Measurements from ENCODE around the gene FZD10. TPM values are rescaled to one million over a fixed set of nuclear protein-coding genes. Genes with fewer than 3 reads are reported as not detected.

Gene FZD10
- total RNA-seq, 2 experiments from 2014 or later, result not detected

GRCh38 chr12:130133851-130134562 is 28.3 kb upstream of the FZD10 start:
- Histone ChIP-seq H3K9me3 (ENCODE audit: control insufficient read depth in 1 of 2, insufficient read depth in 1 of 2, low read length in 2 of 2) (peaks cover 0 to 42% of the 10 kb centered on the region in 2 experiments), H3K4me3 (ENCODE audit: low read length) (no peak overlapping the region), H3K27ac (ENCODE audit: low read depth in 1 of 2, low read length in 2 of 2) (no peak overlapping the region), H3K27me3 (ENCODE audit: control insufficient read depth in 1 of 2, insufficient read depth in 2 of 2, low read length in 2 of 2) (no peaks in the 10 kb centered on the region), H3K36me3 (ENCODE audit: insufficient read depth, low read length) (no peaks in the 10 kb centered on the region), H3K4me1 (ENCODE audit: insufficient read depth, low read length) (no peaks in the 10 kb centered on the region)
- Mint-ChIP-seq H3K27ac (no peak overlapping the region), H3K4me1 (ENCODE audit: low read depth) (peaks cover 5% of the 10 kb centered on the region), H3K9me3 (no peaks in the 10 kb centered on the region), H3K27me3 (peaks cover 9% of the 10 kb centered on the region), H3K4me3 (no peak overlapping the region), H3K36me3 (ENCODE audit: low read depth) (no peaks in the 10 kb centered on the region)
- CTCF ChIA-PET, result no interaction called here
- ATAC-seq (ENCODE audit: poor library complexity) (no peak), DNase-seq (no peak)
- intact Hi-C loops (cut with DNase I, micrococcal nuclease), result no loop called here
- POLR2A ChIA-PET, result no interaction called here
- TF ChIP-seq CTCF (IDR thresholded peaks at IDR 0.05), result no peak

GRCh38 chr12:130134563-130134915 is 27.7 kb upstream of the FZD10 start:
- Mint-ChIP-seq H3K9me3 (no peaks in the 10 kb centered on the region), H3K36me3 (ENCODE audit: low read depth) (no peaks in the 10 kb centered on the region), H3K27me3 (peaks cover 9% of the 10 kb centered on the region), H3K4me3 (no peak overlapping the region), H3K4me1 (ENCODE audit: low read depth) (peaks cover 5% of the 10 kb centered on the region), H3K27ac (no peak overlapping the region)
- intact Hi-C loops (cut with DNase I, micrococcal nuclease), result no loop called here
- ChIA-PET CTCF (no interaction called here), POLR2A (no interaction called here)
- H3K4me3 ChIP-seq (ENCODE audit: low read length), result no peak overlapping the region
- peaks cover 0 to 37% of the 10 kb centered on the region in 2 experiments for H3K9me3 ChIP-seq (ENCODE audit: control insufficient read depth in 1 of 2, insufficient read depth in 1 of 2, low read length in 2 of 2)
- no peak overlapping the region for H3K27ac ChIP-seq (ENCODE audit: low read depth in 1 of 2, low read length in 2 of 2)
- H3K27me3 ChIP-seq (ENCODE audit: control insufficient read depth in 1 of 2, insufficient read depth in 2 of 2, low read length in 2 of 2), result no peaks in the 10 kb centered on the region
- no peak for ATAC-seq (ENCODE audit: poor library complexity)
- TF ChIP-seq CTCF (IDR thresholded peaks at IDR 0.05), result no peak
- DNase-seq, result no peak
- H3K36me3 ChIP-seq (ENCODE audit: insufficient read depth, low read length), result no peaks in the 10 kb centered on the region
- no peaks in the 10 kb centered on the region for H3K4me1 ChIP-seq (ENCODE audit: insufficient read depth, low read length)

GRCh38 chr12:130136509-130137039 is 25.7 kb upstream of the FZD10 start:
- Histone ChIP-seq H3K9me3 (ENCODE audit: control insufficient read depth in 1 of 2, insufficient read depth in 1 of 2, low read length in 2 of 2) (peaks cover 0 to 29% of the 10 kb centered on the region in 2 experiments), H3K4me3 (ENCODE audit: low read length) (no peak overlapping the region), H3K36me3 (ENCODE audit: insufficient read depth, low read length) (no peaks in the 10 kb centered on the region), H3K27ac (ENCODE audit: low read depth in 1 of 2, low read length in 2 of 2) (no peak overlapping the region), H3K4me1 (ENCODE audit: insufficient read depth, low read length) (no peaks in the 10 kb centered on the region), H3K27me3 (ENCODE audit: control insufficient read depth in 1 of 2, insufficient read depth in 2 of 2, low read length in 2 of 2) (no peaks in the 10 kb centered on the region)
- no peak overlapping the region for H3K4me3 Mint-ChIP-seq
- DNase-seq (no peak), ATAC-seq (ENCODE audit: poor library complexity) (no peak)
- no peaks in the 10 kb centered on the region for H3K9me3 Mint-ChIP-seq
- H3K27ac Mint-ChIP-seq, result no peak overlapping the region
- ChIA-PET POLR2A (no interaction called here), CTCF (no interaction called here)
- no peak for TF ChIP-seq CTCF (IDR thresholded peaks at IDR 0.05)
- peaks cover 5% of the 10 kb centered on the region for H3K4me1 Mint-ChIP-seq (ENCODE audit: low read depth)
- peaks cover 12% of the 10 kb centered on the region for H3K27me3 Mint-ChIP-seq
- H3K36me3 Mint-ChIP-seq (ENCODE audit: low read depth), result no peaks in the 10 kb centered on the region
- intact Hi-C loops (cut with DNase I, micrococcal nuclease), result no loop called here

Data from CD4-positive, alpha-beta T cell (primary cell).